Adipose tissue (tissue), 3 donors: ENCODE measurements around the gene TNNC2. TPM values are rescaled to one million over a fixed set of nuclear protein-coding genes. Genes with fewer than 3 reads are reported as not detected.

Experiments
- H3K27ac ChIP-seq: one replicate; pipeline ENCODE4 v1.5.1; 2013; ENCODE audit warnings: low read depth, low read length
- WGBS, 3 donors: extraction: QIAGEN DNeasy Blood & Tissue Kit; methylation state at CpG; one replicate each; pipeline ENCODE4 v1.1.7; 2013; 5-methylcytosine and 5-hydroxymethylcytosine counted together
- polyA plus RNA-seq, 3 donors: library from polyadenylated mRNA; stranded (reverse); fragments of 200-250 nt; gene quantifications; one replicate each; pipeline ENCODE4 v1.2.3, GENCODE V29; 2013
- donor health status: healthy with polysubstance abuse.
- donor health status: Bipolar disorder and iron deficiency.
- donor health status: healthy.

Gene TNNC2
- polyA plus RNA-seq, 3 donors, result 3.0 to 3.3 (median 3.0) TPM

DNA sequence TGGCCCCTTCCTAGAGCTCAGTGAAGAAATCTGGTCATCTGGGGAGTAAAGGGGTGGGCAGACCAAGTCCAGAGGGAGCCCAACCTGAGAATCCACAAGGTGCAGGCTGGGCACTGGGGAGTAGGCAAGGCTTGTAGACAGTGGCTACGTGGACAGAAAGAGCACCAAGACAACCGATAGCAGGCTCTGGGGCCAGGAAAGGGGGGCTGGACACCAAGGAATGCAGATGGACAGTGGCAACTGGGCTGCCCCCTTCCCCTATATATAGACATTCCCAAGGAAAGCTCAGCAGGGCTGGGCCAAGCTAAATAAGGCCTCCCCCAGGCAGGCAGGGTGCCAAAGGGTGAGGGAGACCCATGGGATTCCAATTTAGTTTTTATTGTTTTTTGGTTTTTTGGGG is 1.5 kb upstream of the TNNC2 start:
- WGBS, 3 donors, result 48 to 59% (median 49%) methylated on average over 2 of the region's 2 CpGs
- H3K27ac ChIP-seq, result no peak overlapping the region

GRCh38 chr20:45827712-45828111 is 600 bp upstream of the TNNC2 start:
- 70 to 91% (median 77%) methylated on average over 6 of the region's 6 CpGs for WGBS, 3 donors
- H3K27ac ChIP-seq, result no peak overlapping the region

DNA sequence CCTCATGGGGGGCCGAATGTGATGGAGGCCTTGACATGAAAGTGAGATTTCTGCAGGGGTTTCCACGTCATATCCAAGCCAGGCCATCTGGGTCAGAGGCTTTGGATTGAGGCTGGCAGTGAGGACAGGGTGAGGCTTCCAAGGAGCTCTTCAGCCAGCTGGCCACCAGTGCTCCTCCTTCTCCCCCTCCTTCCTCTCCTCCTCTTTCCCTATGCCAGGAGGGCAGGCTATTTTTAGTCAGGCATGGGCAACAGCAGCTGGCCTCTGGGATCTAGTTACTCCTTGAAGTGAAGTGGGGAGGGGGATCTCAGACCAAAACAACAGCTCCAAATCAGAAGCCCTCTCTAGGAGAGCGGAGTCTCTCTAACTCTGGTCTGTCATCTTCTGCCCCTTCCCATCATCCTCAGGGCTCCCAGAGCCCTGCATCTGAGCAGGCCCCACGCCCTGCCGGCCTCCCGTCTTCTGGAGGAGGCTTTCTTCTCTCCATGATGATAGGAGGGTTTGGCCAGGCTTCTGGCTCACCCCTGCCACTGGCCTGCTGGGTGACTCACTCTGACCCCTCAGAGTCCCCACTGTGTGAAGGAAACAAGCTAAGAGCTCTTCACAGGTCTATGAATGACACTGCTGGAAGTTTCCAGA is 612 bp downstream of the TNNC2 start:
- H3K27ac ChIP-seq, result no peak overlapping the region
- WGBS, 3 donors, result 57 to 73% (median 58%) methylated on average over 6 of the region's 6 CpGs

DNA sequence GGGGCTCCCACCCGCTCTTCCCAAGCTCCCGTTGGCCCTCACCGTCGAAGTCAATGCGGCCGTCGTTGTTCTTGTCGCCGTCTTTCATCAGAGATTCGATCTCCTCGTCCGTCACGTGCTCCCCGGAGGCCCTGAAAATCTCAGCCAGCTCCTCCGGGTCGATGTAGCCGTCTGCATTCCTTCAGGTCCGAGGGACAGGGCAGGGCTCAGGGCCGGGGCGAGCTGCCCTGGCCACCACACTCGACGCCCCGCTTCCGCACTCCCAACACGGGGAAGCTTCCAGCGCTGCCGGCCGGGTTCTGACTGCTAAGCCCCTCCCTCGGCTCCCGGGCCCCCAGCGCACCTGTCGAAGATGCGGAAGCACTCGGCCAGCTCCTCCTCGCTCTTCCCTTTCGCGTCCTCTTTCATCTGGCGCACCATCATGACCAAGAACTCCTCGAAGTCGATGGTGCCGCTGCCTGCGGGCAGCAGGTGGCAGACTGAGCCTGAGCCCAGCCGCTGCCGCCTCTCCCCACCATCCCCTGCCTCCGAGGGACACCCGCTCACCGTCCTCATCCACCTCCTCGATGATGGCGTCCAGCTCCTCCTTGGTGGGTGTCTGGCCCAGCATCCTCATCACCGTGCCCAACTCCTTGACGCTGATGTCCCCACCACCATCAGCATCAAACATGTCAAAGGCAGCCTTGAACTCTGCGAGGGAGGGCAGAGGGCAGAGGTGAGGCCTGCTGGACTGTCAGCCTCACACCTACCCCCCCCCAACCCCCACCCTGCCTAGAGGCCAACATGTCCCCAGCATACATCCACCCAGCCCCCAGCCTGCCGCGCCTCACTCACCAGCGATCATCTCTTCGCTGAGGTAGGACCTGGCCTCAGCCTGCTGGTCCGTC is 2.9 kb downstream of the TNNC2 start:
- WGBS, 3 donors, result 14 to 20% (median 16%) methylated on average over 52 to 57 of the region's 57 CpGs
- no peak overlapping the region for H3K27ac ChIP-seq

GRCh38 chr20:45822857-45823256 is 4.3 kb downstream of the TNNC2 start:
- H3K27ac ChIP-seq, result no peak overlapping the region
- WGBS, 3 donors, result 2 to 14% (median 10%) methylated on average over 23 to 24 of the region's 24 CpGs

GRCh38 chr20:45821947-45822346 is 5.2 kb downstream of the TNNC2 start:
- no peak overlapping the region for H3K27ac ChIP-seq
- 56 to 93% (median 86%) methylated on average over 2 of the region's 2 CpGs for WGBS, 3 donors

DNA sequence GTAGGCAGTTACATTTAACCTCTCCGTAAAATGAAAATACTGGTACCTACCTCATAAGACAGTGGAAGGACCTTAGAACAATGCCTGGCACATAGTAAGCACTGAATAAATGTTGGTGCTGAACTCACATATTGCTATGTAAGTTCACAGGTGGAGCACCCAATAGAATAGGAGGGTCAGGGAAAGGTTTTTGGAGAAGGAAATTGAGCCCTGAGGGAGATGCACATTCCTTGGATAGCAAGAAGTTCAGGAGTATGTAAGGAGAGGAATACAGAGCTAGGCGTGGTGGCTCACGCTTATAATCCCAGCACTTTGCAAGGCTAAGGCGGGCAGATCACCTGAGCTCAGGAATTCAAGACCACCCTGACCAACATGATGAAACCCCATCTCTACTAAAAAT is 7.6 kb downstream of the TNNC2 start:
- no peak overlapping the region for H3K27ac ChIP-seq
- 93 to 100% (median 94%) methylated on average over 4 of the region's 4 CpGs for WGBS, 3 donors

GRCh38 chr20:45818239-45818638 is 8.9 kb downstream of the TNNC2 start:
- 68 to 86% (median 83%) methylated on average over 3 of the region's 3 CpGs for WGBS, 3 donors
- H3K27ac ChIP-seq, result no peak overlapping the region

DNA sequence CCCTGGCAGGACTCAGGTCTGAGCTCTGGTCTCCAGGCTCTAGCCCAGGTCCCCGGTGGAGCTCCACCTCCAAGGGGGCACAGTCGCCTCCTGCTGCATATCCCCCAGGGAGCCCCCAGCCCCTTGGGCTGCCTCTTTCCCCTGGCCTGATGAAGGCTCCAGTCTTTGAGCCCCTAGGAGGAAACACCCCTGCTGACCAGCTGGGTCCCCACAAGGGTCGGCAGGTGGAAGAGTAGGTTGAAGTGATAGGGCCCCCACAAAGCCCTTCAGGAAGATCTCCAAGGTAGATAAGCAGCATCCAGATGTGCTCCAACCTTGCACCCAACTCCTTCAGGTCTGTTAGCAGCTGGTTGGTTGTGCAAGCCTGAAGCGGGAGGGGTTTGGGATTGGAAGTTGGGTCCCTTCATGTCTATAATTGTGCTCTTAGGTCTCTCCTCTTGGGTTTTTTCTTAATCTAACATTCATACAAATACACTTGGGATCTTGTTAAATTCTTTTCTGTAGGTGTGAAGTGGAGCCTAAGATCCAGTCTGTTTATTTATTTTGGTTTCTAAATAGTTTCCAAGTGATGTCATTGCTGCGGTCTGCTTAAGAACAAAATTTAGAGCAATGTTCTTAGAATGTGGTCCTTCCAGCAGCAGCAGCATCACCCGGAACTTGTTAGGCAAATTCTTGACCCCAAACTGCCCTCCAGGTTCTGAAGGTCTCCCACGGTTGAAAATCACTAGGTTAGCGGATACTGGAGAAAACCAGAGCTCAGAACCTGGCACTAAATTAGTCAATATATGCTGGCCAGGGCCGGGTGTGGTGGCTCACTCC is 9.5 kb downstream of the TNNC2 start:
- 65 to 69% (median 67%) methylated on average over 8 to 9 of the region's 9 CpGs for WGBS, 3 donors
- no peak overlapping the region for H3K27ac ChIP-seq

GRCh38 chr20:45816951-45817350 is 10.2 kb downstream of the TNNC2 start:
- H3K27ac ChIP-seq, result no peak overlapping the region
- 96 to 98% (median 96%) methylated on average over 3 of the region's 3 CpGs for WGBS, 3 donors

DNA sequence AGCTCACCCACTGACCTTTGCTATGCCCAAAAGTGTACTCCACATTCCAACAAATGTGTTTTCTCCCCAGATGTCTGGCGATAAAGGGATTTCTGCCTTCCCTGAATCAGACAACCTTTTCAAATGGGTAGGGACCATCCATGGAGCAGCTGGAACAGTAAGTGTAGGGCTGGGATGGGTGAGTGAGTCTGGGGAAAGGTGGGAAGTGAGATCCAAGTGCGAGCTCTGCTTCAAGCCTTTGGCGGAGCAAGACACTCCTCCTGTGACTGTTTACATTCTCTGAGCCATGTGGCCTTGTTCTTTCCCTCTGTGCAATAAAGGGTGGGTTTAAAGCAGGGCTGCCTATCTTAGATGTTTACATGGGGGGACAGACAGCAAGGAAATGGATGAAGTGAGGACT is 12.8 kb downstream of the TNNC2 start:
- H3K27ac ChIP-seq, result no peak overlapping the region
- WGBS, 3 donors, result 81 to 89% (median 89%) methylated on average over 3 of the region's 3 CpGs

- WGBS, 3 donors, result 66 to 74% (median 71%) methylated on average over 7 of the region's 7 CpGs
- H3K27ac ChIP-seq, result no peak overlapping the region
Measured at GRCh38 chr20:45813489-45813888, 13.6 kb downstream of the TNNC2 start.

DNA sequence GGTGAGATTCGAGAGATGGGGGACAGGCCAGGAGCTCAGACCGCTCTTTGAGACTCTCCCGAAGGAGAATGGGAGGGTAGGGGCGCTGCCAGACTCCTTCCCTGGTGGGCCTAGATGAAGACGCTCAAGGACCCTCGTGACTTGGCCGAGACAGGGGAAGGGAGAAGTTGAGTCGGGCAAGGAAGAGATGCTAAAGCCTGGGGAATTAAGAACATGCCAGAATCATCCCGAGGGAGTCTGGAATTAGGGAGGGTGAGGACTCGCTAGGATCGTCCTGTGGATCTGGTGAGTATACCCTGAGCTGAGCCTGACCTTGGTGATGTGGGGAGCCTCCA is 14.1 kb downstream of the TNNC2 start:
- WGBS, 3 donors, result 9 to 10% (median 9%) methylated on average over 11 of the region's 11 CpGs
- no peak overlapping the region for H3K27ac ChIP-seq

GRCh38 chr20:45812157-45813005 is 14.7 kb downstream of the TNNC2 start, which contains the start of gene UBE2C:
UBE2C (plus strand) TSS chr20:45812644; CDS start chr20:45812696, 52 bp downstream.
- WGBS, 3 donors, result 1 to 2% (median 1%) methylated on average over 60 to 65 of the region's 65 CpGs
- no peak within 1 kb of the TSS for H3K27ac ChIP-seq

DNA sequence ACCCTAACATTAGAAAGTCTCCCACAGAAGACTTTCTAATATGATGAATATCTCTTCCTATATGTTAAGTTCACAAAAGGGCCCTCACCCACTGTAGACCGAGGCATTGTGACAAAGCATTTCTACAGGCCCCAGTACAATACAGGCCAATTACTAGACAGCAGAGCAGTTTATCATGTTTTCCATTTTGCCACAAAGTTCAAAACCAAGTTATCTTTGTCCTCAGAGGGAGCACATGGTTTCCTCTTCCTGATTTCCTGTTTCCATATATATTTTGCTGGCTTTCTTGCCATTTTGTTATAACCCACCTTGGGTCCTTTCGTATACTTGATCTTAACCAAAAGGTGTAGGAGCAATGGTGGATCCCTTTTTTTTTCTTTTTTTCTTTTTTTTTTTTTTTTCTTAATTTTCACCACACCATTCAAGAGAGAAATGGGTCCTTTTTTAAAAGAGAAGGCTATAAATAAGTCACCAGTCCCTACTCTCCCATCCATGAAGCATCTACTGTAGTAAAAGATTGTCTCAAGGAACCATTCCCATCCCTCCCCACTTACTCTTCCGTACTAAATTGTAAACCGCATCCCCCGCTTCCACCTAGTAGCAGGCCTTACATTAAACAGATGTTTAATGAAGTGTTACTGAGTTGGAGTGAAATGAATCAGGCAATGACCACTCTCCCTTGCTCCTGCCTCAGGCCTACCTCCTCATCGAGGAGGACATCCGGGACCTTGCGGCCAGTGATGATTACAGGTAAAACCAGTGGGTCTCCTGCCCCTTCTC is 16.7 kb downstream of the TNNC2 start:
- no peak overlapping the region for H3K27ac ChIP-seq
- WGBS, 3 donors, result 86 to 92% (median 89%) methylated on average over 8 of the region's 8 CpGs

DNA sequence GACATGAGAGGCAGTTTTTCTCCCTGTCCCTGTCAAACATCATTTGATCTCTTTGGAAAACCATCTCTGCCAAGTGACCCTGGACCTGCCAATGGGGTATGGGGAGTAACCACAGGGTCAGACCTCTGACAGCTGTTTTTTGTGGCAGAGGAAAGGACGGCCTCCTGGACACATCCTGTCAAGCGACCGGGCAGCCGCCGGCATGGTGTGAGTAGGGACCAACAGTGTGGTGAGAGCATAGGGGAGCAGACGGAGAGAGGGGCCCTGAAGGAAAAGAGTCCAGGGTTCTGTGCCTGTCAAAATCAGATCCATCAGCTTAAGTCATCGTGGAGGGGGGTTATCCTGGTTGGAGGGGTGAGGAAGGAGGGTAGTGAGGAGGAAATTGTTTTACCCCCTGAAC is 25.3 kb downstream of the TNNC2 start:
- WGBS, 3 donors, result 90 to 94% (median 90%) methylated on average over 7 of the region's 7 CpGs
- no peak overlapping the region for H3K27ac ChIP-seq

GRCh38 chr20:45798935-45799642 is 28.0 kb downstream of the TNNC2 start:
- no peak overlapping the region for H3K27ac ChIP-seq
- 28 to 35% (median 34%) methylated on average over 4 of the region's 4 CpGs for WGBS, 3 donors
